Measurements from ENCODE around the gene CREBL2.
"Not testable (repeated sequence)": the region's sequence is repeated elsewhere in the genome, so short reads cannot be mapped to it uniquely, and the experiment has no call there.

Gene CREBL2, protein sequence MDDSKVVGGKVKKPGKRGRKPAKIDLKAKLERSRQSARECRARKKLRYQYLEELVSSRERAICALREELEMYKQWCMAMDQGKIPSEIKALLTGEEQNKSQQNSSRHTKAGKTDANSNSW

GRCh38 chr12:12611512-12612306 lies at the start of gene CREBL2:
TSS of gene CREBL2 (plus strand) at chr12:12611876. CDS start at chr12:12612173, 297 bp downstream.
- FAIRE-seq = peak; percentile 90

GRCh38 chr12:12562016-12562483 lies 49.6 kb upstream of the CREBL2 start:
- no peak for FAIRE-seq

- no peak for FAIRE-seq
Measured at GRCh38 chr12:12562585-12563261, 49.0 kb upstream of the CREBL2 start, which contains the start of gene DUSP16. TSS of gene DUSP16 (minus strand) at chr12:12562863. CDS start at chr12:12521098, 41,765 bp downstream.

- no peak for FAIRE-seq
Measured at GRCh38 chr12:12563290-12563928, 48.3 kb upstream of the CREBL2 start.

GRCh38 chr12:12564911-12565310 lies 46.8 kb upstream of the CREBL2 start:
- no peak for FAIRE-seq

GRCh38 chr12:12565971-12566370 lies 45.7 kb upstream of the CREBL2 start:
- FAIRE-seq = not testable (repeated sequence)

DNA sequence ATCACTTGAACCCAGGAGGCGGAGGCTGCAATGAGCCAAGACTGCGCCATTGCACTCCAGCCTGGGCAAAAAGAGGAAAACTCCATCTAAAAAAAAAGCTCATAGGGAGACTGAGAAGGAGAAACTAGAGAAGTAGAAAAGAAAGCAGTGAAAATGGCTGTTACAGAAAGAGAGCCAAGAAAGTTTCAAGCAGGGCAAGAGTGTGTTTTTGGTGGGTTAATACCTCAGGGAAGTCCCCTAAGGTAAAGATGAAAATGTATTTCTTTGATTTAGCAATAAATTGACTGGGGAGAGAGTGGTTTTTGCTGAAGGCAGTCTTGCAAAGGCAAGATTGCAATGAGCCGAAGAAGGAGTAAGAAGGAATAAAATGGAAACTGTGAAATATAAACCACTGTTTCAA lies 39.0 kb upstream of the CREBL2 start:
- FAIRE-seq = no peak

- FAIRE-seq = no peak
Measured at GRCh38 chr12:12577786-12578185, 33.9 kb upstream of the CREBL2 start.

- FAIRE-seq = not testable (repeated sequence)
Measured at GRCh38 chr12:12580716-12581115, 31.0 kb upstream of the CREBL2 start.

DNA sequence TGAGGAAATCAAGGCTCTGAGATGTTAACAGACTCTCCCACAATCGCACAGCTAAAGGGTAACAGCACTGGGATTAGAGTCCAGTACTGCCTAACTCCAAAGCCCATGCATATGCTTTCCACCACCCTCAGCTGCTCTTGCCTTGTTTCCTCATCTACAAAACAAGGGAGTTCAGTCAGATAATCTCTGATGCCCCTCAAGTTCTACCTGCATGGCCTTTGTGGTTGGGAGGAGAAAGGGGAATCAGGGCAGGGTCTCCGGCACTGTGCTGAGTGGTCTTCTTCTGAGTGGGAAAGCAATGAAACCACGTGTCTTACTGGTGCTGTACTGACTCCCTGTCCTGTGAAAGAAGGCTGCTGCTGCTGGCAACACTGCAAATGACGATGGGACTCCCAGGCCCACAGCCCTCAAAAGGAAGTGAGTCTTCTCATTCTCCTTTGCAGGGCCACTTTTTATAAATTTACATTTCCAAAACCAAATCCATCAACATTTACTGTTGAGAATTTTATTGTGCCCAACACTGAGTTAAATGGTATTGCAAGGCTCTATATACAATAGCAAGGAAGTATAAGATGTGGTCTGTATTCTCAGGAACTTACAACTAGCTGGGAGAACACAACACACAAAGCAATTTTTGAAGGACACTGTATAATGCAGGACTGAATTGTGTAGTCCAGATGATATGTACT lies 29.3 kb upstream of the CREBL2 start:
- no peak for FAIRE-seq

GRCh38 chr12:12582895-12583303 lies 28.8 kb upstream of the CREBL2 start:
- no peak for FAIRE-seq

GRCh38 chr12:12583510-12584178 lies 28.0 kb upstream of the CREBL2 start:
- no peak for FAIRE-seq

DNA sequence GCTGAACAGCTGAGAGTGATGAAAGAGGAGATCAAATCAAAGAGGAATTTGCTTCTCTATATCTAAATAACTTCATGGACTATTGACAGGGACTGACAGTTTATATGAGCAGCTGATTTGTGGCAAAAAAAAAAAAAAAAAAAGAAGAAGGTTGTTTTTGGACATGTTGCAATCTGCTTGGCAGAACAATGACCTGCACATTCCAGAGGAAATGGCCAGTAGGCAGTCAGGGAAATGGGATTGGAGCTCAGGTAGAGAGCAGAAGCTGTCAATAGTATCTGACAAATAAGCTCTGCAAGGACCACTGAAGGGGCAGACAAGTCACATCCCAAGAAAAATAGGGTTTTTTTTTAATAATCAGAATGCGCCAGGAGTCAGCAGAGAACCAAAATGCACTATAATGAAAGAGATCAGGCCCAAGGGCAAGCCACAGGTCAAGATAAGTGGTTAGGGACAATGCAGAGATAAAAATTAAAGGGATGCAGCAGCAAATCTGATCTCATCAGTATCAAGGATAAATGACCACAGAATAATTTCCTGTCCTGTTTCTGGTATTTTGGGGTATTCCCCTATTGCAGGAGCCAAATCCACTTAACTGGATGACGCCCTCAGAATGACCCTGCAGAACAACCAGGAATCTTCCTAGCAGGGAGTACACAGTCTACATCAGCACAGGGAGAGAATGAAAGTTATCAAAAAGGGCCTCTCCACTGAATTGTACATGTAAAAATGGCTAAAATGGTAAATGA lies 26.4 kb upstream of the CREBL2 start:
- no peak for FAIRE-seq

GRCh38 chr12:12586879-12587675 lies 24.6 kb upstream of the CREBL2 start:
- no peak for FAIRE-seq

- FAIRE-seq = no peak
Measured at GRCh38 chr12:12587878-12588277, 23.8 kb upstream of the CREBL2 start.

GRCh38 chr12:12588436-12588835 lies 23.2 kb upstream of the CREBL2 start:
- not testable (repeated sequence) for FAIRE-seq

DNA sequence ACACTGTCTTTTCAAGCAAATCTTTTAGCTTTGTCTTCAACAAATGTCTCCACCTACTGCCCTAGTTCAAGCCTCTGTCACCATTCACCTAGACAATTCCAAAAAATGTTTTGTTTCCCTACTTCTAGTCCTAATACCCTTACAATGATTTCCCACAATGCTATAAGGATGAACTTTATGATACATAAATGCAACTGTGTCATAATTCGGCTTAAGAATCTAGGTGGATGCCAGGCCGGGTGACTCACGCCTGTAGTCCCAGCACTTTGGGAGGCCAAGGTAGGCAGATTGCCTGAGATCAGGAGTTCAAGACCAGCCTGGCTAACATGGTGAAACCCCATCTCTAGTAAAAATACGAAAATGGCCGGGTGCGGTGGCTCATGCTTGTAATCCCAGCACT lies 20.7 kb upstream of the CREBL2 start:
- no peak for FAIRE-seq

GRCh38 chr12:12592930-12593329 lies 18.7 kb upstream of the CREBL2 start:
- FAIRE-seq = no peak

GRCh38 chr12:12595929-12596328 lies 15.7 kb upstream of the CREBL2 start:
- not testable (repeated sequence) for FAIRE-seq

GRCh38 chr12:12596598-12596997 lies 15.1 kb upstream of the CREBL2 start:
- not testable (repeated sequence) for FAIRE-seq
